HG02798 (cell line): ENCODE results near the gene CCL5.

Source experiments
- ATAC-seq: cut with Tn5 transposase; IDR thresholded peaks from one replicate; pipeline ENCODE4 v1.9.1; 2021; ENCODE audit warnings: mild to moderate bottlenecking; ENCODE audit not compliant: unreplicated experiment, poor library complexity

The CCL5 gene

DNA sequence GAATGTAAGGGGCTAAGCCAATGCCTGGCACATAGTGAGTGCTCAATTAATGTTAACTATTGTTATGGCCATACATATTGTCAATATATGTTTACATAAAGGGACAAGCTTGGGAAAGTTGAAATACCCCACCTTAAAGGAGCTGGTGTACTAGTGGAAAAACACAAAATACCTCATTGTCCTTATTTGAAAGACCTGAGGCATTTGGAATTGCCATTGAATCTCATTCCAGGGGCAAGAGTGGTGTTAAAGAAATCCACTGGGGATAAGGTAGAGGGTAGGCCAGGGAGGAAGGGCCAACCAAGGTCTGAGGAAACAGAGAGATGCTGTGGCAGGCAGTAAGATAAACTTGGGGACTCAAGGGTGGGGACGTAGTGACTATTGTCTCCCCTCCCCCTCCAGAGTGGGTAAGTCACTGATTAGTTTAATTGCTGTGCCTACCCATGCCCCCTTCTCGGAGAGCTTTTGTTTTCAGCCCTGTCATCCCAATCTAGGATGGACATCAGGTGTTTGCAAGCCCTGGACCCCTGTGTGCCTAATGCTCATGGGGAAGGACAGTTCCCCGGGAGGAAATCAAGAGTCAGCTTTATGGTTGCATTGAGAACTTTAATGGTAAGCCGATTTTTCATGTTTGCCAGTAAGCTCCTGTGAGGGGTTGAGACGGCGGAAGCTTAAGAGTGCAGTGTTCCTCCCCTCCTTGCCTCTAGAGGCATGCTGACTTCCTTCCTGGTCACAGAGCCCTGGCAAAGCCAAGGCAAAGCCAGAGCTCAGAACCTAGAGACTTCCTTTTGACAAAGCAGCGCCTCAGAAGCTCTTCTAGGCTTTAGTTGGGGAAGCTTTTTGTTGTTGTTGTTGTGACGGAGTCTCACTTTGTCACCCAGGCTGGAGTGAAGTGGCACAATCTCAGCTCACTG is 9.0 kb downstream of the CCL5 start:
- ATAC-seq: no peak

- no peak for ATAC-seq
Observed at GRCh38 chr17:35868737-35869136, 11.4 kb downstream of the CCL5 start, which contains the start of gene HEATR9. Gene HEATR9 (minus strand): TSS chr17:35868891. CDS start chr17:35868742, 149 bp downstream.

GRCh38 chr17:35867574-35867973 is 12.6 kb downstream of the CCL5 start:
- ATAC-seq: no peak

DNA sequence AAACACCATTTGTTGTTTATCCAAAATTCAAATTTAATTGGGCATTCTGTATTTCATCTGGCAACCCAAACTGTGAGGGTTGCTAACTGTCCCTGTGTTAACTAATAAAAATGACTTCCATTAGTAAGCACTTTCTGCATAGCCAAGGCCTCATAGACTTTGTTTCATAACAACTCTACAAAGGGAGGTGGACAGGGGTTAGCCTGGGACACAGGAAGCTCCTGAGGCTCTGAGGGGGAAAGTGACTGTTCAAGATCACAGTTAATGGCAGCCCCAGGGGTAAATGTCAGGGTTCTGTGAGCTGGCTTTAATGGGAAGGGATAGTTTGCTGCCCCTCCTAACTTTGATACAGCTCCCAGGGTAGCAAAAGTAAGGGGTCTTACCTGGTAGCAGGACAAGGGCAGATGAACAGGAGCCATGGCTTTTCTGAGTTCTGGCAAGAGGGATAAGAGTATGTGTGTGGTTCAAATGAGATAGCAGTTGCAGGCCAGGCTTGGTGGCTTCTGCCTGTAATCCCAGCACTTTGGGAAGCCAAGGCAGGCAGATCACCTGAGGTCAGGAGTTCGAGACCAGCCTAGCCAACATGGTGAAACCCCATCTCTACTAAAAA is 13.7 kb downstream of the CCL5 start:
- no peak for ATAC-seq

DNA sequence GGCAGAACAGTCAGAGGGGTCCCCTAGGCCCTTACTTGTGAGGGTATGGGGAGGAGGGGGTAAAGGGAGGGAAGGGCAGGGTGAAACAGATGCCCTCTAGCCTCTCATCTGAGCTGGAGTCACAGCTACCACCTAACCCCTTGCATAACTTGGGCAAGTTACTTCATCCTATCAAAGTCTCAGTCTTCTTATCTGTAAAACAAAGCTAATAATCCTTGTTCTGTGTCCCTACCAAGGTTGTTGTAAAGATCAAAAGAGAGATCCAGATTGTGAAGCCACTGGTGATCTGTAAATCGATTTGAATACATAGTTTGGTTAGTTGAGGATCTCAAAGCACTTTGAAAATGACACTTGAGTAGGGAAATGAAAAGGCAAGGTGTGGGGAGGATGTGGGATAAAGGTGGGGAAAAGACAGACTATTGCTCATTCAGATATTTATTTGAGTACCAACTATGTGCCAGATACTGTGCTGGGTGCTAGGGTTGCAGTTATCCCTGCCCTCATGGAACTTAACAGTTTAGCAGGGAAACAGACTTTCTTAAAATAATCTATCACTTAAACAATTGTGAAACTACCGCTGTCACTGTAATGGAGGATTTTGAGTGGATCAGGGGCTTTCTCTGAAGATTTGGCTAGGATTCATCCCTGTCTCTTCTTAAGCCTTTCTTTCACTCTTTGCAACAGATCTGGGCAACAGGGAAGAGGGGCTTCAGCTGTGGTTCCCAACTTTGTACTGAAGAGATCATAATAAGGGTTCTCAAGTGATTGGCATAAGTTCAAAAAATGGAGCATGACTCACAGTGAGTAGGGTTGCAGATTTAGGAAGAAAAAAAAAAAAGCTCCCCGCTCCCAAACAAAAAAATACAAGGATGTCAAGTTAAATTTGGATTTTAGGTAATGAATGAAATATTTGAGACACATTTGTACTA is 14.5 kb downstream of the CCL5 start:
- ATAC-seq: no peak

DNA sequence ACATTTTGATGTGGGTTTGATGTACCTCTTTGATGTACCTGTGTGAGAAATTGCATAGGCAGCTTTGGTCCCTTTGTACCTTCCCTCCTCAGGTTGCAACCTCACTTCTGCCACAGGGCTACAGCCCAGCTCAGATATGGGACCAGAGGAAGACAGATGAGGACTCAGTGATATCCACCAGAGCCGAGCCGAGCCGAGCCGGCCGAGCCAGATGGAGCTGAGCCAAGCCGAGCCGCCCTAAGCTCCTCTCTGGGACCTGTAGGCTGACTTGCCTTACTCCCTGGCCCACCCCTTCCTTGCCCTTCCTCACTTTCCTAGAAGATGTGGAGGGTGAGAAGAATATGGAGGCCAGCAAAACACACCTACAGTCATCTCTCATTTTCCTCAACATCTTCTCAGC is 15.3 kb downstream of the CCL5 start:
- no peak for ATAC-seq

DNA sequence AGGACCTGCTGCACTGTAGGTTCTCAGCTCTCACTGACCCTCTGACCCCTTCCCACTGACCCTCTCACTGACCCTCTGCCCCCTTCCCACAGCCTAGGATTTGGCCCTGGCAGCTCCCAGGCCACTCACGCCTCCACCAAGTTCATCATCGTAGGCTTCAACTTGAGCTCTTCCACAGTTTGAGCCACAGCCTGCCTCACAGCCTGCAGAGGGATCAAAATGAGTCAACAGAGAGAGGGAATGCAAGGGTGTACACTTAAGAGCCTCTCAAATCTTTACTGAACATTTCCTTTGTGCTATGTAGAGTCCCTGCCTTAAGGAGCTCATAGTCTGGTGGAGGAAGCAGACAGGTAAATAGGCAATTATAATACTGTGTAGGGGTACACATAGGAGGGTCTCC is 23.6 kb downstream of the CCL5 start:
- ATAC-seq: no peak

GRCh38 chr17:35855965-35856364 is 24.2 kb downstream of the CCL5 start:
- ATAC-seq: no peak

GRCh38 chr17:35849469-35850348 is 30.5 kb downstream of the CCL5 start:
- ATAC-seq: no peak

DNA sequence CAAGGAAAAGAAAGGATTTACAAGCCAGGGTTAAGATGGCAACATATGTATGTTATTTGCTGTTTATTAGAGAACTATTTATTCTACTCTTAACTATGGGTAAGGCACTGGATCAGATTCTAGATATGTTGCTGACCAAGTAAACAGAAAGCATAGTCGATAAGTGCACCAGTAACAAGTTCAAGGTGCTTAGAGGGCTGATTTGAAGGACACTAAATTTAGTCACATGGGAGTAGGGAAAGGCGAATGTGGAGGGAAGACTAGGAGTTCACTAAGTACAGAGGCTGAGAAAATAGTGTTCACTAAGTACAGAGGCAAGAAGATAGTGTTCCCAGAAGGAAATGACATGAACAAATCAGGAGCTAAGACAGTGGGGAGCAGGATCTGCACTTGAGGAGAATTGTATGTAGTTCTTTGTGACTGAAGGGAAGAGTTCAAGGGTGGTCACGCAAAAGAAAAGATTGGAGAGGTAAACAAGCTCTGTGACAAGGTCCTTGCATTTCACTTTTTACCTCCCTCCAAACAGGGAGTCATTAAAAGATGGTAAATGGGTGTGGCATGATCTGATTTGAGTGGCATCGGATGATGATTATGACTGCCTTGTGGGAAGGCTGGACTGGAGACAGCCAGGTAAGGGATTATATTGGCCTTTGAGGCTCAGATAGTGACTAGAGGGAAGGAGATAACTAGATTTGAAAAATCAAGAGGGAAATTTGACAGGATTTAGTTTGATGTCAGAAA is 32.4 kb downstream of the CCL5 start:
- no peak for ATAC-seq

DNA sequence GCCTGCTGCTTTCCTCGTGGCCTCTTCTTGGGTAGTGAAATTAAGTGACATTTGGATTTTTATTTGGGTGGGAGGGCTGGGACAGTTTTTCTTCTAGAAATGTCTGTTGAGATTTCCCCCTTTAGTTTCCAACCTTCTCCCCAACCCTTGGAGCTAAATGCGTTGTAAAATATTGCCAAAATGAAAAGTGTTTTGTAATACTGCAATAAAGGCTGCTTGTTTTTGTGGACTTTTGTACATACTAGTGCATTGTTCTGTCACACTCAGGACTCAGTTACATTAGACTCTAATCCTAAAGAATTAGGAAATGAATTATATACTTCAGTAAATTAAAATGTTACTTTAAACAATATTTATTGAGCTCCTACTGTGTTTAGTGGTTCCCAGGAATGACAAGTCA is 33.2 kb downstream of the CCL5 start:
- ATAC-seq: no peak

GRCh38 chr17:35846055-35846809 is 33.9 kb downstream of the CCL5 start:
- ATAC-seq: no peak

GRCh38 chr17:35844547-35844946 is 35.6 kb downstream of the CCL5 start:
- ATAC-seq: no peak

DNA sequence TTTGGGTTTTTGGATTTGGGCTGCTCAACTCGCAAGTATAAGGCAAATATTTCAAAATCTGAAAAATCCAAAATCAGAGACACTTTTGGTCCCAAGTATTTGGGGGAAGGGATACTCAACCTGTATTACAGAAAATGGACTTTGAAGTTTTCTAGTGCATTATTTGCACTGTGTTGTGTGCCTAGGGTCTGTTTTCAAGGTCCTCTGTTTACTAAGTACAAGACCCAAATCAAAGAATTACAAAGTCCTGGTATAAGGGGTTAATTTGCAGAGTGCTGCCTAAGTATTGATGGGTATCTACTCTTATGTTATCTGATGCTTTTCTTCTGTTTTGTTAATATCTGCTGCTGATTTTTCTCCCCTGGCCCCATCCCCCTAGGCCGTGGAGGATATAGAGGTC is 36.5 kb downstream of the CCL5 start:
- no peak for ATAC-seq

DNA sequence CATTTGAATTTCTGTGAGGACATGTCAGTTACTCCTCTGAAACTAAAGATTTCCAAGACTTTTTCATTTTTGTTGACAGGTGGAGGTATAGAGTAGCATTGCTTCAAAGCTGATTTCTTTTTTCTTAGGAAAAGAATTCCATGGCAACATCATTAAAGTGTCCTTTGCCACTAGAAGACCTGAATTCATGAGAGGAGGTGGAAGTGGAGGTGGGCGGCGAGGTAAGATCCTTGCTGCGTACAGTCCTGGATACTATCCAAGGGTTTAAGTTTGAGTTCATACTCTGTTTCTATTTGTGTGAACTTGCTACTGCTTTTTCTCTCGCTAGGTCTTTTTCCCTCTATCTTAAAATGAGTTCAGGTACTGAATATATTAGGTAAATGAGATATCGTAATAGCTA is 37.9 kb downstream of the CCL5 start:
- no peak for ATAC-seq

- ATAC-seq: no peak
Observed at GRCh38 chr17:35841505-35841904, 38.7 kb downstream of the CCL5 start.

GRCh38 chr17:35841101-35841500 is 39.1 kb downstream of the CCL5 start:
- ATAC-seq: no peak

DNA sequence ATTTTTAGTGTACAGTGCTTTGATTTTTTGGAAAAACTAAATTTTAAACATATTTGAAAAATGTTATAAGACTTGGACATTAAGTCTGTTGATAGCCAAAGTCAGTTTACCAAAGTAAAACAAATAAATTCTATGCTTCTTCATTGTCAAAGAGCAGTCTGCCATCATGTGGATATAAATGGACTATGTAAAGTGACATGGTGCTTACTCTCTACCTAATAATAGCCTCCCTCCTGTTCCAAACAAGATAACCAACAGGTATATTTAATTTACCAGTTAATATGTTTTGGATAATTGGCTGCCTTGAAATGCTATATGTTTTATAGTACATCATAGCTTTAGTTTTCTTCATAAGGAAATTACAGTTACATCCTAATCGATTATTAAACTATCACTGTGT is 55.0 kb downstream of the CCL5 start:
- no peak for ATAC-seq
